Stomach (tissue), 4 donors: ENCODE measurements around the gene PDPN.

Source experiments
- CTCF ChIP-seq, 7 experiments: fragments of 450-650 bp in 4 of 7; fragments of 200-600 bp in 3 of 7; sonication (generic) in 3 of 7; IDR thresholded peaks; one replicate each; pipeline ENCODE4 v1.5.1; 2016 to 2019; ENCODE audit warnings: antibody characterized with exemption in 7 of 7, control low read depth in 2 of 7, mild to moderate bottlenecking in 1 of 7
- POLR2A ChIP-seq, 4 donors: fragments of 450-650 bp; IDR thresholded peaks; one replicate each; pipeline ENCODE4 v1.6.1; 2016; ENCODE audit warnings: antibody characterized with exemption in 4 of 4, control low read depth in 2 of 4, mild to moderate bottlenecking in 1 of 4, moderate library complexity in 1 of 4
- POLR2AphosphoS5 ChIP-seq, 3 donors: sonication (generic); formaldehyde crosslinking; IDR thresholded peaks; one replicate each; pipeline ENCODE4 v1.6.1; 2016; ENCODE audit warnings: antibody characterized with exemption in 3 of 3

GRCh38 chr1:13604721-13605120 is 21.1 kb downstream of the PDPN start:
- no peak for TF ChIP-seq POLR2AphosphoS5 (IDR thresholded peaks at IDR 0.05)
- no peak for TF ChIP-seq POLR2A (IDR thresholded peaks at IDR 0.05)
- no peak for TF ChIP-seq CTCF (IDR thresholded peaks at IDR 0.05)
